ENCODE measurements around the gene AVEN.

Gene AVEN

GRCh38 chr15:33926260-33926659, 112.7 kb downstream of the AVEN start:
- no peak for TF ChIP-seq FOXP2 (optimal IDR thresholded peaks at IDR 0.05; ENCODE audit: borderline replicate concordance, extremely low read depth, extremely low read length, insufficient read depth)
- TF ChIP-seq POLR2AphosphoS5 (IDR thresholded peaks at IDR 0.05; ENCODE audit: low read depth, low read length), result no peak
- no peak for TF ChIP-seq SIN3A (IDR thresholded peaks at IDR 0.05; ENCODE audit: borderline replicate concordance, insufficient read depth, low read length)
- TF ChIP-seq TAF1 (IDR thresholded peaks at IDR 0.05; ENCODE audit: borderline replicate concordance, insufficient read depth, low read length), result no peak

DNA sequence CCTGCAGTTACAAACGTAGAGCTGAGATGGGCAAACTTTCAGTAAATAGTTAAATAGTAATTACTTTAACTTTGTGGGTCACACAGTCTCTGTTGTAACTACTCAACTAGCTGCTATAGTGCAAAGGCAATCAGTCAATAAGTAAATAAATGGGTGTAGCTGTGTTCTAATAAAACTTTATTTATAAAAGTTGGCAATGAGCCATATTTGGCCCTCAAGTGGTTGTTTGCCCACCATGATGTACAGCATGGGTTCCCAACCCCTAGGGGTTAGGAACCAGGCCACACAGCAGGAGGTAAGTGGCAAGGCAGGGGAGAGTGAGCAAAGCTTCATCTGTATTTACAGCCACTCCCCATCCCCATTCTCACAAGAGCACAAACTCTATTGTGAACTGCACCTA, 115.6 kb downstream of the AVEN start:
- TF ChIP-seq SIN3A (IDR thresholded peaks at IDR 0.05; ENCODE audit: borderline replicate concordance, insufficient read depth, low read length) (no peak), POLR2AphosphoS5 (IDR thresholded peaks at IDR 0.05; ENCODE audit: low read depth, low read length) (no peak), TAF1 (IDR thresholded peaks at IDR 0.05; ENCODE audit: borderline replicate concordance, insufficient read depth, low read length) (no peak), FOXP2 (optimal IDR thresholded peaks at IDR 0.05; ENCODE audit: borderline replicate concordance, extremely low read depth, extremely low read length, insufficient read depth) (no peak)
- TF ChIP-seq, protein P1, sequence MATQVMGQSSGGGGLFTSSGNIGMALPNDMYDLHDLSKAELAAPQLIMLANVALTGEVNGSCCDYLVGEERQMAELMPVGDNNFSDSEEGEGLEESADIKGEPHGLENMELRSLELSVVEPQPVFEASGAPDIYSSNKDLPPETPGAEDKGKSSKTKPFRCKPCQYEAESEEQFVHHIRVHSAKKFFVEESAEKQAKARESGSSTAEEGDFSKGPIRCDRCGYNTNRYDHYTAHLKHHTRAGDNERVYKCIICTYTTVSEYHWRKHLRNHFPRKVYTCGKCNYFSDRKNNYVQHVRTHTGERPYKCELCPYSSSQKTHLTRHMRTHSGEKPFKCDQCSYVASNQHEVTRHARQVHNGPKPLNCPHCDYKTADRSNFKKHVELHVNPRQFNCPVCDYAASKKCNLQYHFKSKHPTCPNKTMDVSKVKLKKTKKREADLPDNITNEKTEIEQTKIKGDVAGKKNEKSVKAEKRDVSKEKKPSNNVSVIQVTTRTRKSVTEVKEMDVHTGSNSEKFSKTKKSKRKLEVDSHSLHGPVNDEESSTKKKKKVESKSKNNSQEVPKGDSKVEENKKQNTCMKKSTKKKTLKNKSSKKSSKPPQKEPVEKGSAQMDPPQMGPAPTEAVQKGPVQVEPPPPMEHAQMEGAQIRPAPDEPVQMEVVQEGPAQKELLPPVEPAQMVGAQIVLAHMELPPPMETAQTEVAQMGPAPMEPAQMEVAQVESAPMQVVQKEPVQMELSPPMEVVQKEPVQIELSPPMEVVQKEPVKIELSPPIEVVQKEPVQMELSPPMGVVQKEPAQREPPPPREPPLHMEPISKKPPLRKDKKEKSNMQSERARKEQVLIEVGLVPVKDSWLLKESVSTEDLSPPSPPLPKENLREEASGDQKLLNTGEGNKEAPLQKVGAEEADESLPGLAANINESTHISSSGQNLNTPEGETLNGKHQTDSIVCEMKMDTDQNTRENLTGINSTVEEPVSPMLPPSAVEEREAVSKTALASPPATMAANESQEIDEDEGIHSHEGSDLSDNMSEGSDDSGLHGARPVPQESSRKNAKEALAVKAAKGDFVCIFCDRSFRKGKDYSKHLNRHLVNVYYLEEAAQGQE (IDR thresholded peaks at IDR 0.05; ENCODE audit: insufficient read depth in 1 of 2, low read depth in 2 of 2, low read length in 2 of 2), result no peak

GRCh38 chr15:33915571-33916407, 123.2 kb downstream of the AVEN start:
- TF ChIP-seq FOXP2 (optimal IDR thresholded peaks at IDR 0.05; ENCODE audit: borderline replicate concordance, extremely low read depth, extremely low read length, insufficient read depth) (no peak), SIN3A (IDR thresholded peaks at IDR 0.05; ENCODE audit: borderline replicate concordance, insufficient read depth, low read length) (no peak), TAF1 (IDR thresholded peaks at IDR 0.05; ENCODE audit: borderline replicate concordance, insufficient read depth, low read length) (no peak), POLR2AphosphoS5 (IDR thresholded peaks at IDR 0.05; ENCODE audit: low read depth, low read length) (no peak)
- TF ChIP-seq, protein P1 (IDR thresholded peaks at IDR 0.05; ENCODE audit: insufficient read depth in 1 of 2, low read depth in 2 of 2, low read length in 2 of 2), result no peak

GRCh38 chr15:33913459-33913858, 125.5 kb downstream of the AVEN start:
- no peak for TF ChIP-seq FOXP2 (optimal IDR thresholded peaks at IDR 0.05; ENCODE audit: borderline replicate concordance, extremely low read depth, extremely low read length, insufficient read depth)
- TF ChIP-seq, protein P1 (IDR thresholded peaks at IDR 0.05; ENCODE audit: insufficient read depth in 1 of 2, low read depth in 2 of 2, low read length in 2 of 2), result no peak
- TF ChIP-seq SIN3A (IDR thresholded peaks at IDR 0.05; ENCODE audit: borderline replicate concordance, insufficient read depth, low read length), result no peak

DNA sequence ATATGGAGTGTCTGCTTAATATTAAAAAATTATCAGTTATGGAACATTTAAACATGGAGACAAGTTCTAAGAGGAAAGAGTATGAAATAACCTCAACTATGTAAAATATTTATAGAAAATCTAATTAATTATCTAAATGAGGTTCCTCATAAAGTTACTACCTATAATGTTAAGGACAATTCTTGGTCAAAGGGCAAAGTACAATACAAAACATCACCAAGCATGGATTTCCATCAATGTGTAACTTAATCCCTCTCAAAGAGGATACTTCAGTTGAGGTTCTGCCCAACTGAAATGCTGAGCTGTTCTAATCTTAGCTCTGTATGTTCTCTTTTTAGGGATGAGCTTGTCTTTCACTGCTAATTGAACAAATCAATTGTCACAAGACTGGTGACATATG, 126.7 kb downstream of the AVEN start:
- TF ChIP-seq, protein P1 (IDR thresholded peaks at IDR 0.05; ENCODE audit: insufficient read depth in 1 of 2, low read depth in 2 of 2, low read length in 2 of 2), result no peak
- TF ChIP-seq TAF1 (IDR thresholded peaks at IDR 0.05; ENCODE audit: borderline replicate concordance, insufficient read depth, low read length) (no peak), SIN3A (IDR thresholded peaks at IDR 0.05; ENCODE audit: borderline replicate concordance, insufficient read depth, low read length) (no peak), POLR2AphosphoS5 (IDR thresholded peaks at IDR 0.05; ENCODE audit: low read depth, low read length) (no peak), FOXP2 (optimal IDR thresholded peaks at IDR 0.05; ENCODE audit: borderline replicate concordance, extremely low read depth, extremely low read length, insufficient read depth) (no peak)

Data from PFSK-1 (cell line).